Right forelimb (tissue), 1 donor: ENCODE data around the gene TP63.

Experiments used
- DNase-seq: peaks from one replicate; pipeline ENCODE4 v3.0.0-alpha.2; 2018

TP63 gene

DNA sequence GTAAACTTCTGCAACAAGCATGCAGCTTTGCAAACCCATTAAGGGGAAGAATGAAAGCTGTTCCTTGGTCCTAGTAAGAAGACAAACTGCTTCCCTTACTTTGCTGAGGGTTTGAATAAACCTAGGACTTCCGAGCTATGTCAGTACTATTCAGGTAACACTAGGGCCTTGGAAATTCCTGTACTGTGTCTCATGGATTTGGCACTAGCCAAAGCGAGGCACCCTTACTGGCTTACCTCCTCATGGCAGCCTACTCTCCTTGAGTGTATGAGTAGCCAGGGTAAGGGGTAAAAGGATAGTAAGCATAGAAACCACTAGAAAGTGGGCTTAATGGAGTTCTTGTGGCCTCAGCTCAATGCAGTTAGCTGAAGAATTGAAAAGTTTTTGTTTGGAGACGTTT is 265.3 kb downstream of the TP63 start:
- DNase-seq = no peak

DNA sequence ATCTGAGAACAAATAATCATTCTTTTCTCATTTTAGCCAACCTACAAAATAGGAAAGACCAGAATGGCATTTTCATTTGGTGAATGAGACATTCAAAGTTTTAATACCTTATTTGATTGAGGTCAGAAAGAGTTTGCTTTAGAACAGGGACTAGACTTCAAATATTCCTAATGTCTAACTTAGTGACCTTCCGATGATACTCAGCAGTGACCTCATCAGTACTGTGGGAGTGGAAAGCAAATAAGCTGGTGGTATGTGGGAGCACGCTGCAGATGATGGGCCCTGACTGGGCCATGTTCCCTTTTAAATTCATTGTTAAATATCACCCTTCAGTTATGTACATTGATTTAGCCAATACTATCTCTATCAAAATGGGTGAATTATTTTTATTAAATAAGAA is 266.2 kb downstream of the TP63 start:
- DNase-seq = no peak

DNA sequence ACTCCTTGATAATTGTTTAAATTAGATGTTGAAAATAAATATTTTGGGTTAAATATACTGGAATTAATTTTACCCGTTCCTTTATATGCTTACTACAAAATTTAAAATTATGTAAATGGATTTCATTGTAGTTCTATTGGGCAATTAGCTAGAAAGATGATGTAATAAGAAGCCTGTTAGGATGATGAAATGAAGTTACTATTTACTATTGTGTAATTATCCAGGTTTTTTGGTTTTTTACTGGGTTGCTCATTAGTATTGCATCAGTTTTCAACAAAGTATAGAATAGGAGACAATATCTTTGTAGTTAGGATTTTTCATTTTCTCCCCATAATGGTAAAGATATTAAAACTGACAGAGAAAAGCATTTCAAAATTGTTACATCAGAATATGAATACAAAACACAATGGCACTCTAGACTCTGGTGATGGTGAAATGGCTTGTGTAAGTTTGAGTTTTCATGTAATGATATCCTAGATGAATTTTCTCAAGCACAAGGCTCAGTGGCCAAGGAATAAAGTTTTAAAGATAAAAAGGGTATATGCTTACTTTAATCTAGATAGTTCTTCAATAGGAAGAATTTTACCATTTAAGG is 267.5 kb downstream of the TP63 start:
- no peak for DNase-seq

DNA sequence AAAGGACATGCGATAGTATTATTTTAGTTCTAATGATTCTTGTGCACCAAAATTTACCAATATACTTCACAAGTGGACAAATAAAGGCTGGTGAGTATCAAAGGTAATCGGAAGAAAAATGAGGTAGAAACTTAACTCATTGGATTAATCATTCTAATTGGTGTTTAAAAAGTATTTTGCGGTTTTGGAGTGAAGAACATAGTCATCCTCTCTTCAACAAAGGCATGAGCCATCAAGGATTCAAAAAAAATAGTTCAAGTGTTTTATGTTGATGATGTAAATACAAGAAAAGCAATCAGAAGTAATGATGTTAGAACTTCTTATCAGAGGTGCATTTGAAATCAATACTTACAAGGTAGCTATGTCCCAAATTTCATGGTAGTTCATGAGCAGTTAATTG is 268.0 kb downstream of the TP63 start:
- DNase-seq = no peak

DNA sequence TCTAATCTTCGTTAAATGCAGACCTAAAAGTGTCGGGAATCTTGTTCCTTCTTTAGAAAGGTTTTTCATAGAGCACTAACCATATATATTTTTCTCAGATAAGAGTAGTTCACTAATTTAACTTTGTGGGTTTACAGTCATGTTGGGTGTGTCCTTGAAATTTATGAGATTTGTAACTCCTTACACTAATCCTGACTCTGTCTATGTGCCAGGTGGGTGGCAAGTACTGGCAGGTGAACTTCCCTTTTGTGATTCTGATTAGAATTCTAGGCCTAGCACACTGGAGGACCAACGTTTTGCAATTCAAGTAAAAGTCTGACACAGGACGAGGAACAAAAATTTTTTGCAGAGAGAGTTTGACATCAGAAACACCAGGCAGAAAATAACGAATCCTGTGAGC is 269.4 kb downstream of the TP63 start:
- no peak for DNase-seq

DNA sequence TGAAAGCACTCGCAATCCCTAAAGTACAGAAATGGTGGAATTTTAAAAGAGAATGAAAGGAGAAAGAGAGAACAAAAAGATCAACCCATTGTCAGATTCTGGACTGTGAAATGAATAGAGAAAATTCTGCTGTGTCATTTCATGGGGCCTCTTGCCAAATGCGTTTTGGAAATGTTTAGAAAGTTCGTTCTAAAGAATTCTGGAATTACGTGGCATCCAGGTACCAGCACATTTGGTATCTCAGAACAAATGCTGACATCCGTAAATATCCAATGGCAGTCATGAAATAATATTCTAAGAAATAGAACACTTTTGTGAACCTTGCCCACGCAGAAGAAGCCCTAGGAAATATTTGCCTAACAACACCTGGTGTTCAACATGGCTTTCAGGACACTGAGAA is 270.3 kb downstream of the TP63 start:
- no peak for DNase-seq

DNA sequence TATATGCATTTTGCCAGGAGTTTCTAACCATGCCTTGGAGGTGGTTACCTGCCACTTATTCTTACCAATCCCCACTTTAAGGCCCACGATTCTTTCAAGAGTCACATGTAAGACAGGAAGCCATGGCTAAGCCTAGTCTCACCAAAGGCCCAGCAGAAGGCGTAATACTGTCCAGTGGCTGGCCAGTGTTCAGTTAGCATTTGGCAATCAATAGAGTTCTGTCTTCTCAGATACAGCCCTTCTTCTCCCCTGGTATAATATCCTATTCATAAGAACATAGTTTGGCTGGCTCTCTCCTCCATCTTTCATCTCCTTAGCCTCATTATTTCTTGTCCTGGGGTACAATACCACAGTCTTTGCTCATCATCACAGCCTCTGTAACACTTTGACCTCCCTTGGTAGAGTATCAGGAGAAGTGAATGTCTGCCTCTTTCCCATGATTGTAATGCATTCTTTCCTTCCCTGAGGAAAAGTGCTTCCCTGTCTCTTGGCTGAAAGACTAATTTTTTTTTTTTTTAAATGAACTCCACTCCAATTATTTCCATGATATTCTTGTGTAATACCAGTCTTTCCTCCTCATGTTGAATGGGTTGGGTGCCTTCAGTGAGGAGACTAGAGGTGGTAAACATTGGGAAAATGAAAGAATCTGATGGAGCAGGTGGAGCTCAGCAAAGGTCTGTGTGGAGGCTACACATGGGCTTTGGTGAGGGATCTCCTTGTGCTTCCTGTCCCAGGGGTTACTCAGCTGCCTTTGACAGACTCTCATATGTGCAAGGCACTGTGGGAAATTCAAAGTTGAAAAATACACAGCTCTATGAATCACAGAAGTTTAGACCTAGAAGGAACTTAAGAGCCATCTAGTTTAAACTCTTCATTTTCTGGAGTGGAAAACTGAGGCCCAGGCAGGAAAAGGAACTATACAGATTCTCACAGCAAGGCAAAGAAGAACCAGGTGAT is 271.3 kb downstream of the TP63 start:
- no peak for DNase-seq

DNA sequence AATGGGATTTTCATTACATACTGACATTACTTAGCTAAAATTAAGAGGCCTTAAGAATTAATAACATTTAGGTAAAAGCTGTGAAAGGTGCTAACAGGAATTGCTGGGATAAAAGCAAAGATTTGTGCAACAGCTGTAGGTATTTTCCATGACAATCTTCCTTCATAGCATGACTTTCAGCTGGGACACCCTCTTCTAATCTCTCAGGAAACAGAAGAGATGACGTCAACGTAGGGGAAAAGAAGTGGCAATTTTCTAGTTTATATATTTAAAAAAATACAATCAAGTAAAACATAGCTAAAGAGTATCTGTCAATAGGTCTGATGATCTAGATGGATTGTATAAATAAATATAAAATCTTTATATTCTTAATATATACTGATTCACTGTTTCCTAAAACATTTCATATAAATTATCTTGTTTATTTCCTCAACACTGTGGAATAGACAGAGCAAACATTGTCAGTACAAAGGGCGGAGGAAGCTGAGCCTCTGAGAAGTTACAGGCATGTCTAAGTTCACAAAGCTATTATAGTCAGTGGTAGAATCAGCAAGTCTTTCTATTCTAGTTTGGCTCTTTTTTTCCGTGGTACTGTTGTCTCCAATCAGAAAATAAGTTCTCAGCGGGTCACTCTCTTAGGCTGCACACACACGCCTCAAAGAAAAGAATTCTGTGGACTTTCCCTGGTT is 272.5 kb downstream of the TP63 start:
- DNase-seq = no peak

DNA sequence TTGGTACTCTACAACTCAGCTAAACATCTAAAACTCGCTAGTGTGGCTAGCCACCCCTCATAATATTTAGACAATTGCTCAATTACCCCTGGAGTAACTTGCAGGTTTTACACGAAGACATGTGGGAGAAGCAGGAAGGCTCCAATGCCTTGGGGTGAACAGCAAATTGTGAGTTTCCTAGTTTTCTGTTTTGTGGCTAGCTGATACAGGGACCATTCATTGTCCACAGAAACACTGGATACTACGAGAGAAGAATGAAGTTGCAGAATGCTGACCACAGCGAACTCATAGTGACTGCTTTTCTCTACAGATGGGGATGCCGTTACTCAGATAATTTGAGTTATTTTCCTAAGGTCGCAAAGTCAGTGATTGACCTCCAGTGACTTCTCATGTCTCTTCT is 276.6 kb downstream of the TP63 start:
- no peak for DNase-seq

DNA sequence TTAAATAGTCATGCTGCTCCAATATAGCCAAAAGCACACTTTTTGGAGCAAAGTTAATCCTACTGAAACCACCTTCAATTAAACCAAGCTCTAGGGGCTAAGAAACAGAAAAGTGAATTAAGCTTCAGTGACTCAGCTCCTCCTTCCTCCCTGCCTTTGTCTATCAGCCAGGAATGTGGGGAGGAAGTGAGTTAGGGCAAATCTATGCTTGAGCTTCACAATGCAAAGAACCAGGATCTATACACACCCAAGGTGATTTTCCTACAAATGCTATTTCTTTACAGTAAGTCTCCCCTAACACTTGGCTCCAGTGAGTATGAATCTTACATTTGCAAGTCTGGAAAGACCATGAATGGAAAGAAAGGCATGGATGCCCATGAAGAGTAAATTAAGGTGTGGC is 277.5 kb downstream of the TP63 start:
- no peak for DNase-seq

DNA sequence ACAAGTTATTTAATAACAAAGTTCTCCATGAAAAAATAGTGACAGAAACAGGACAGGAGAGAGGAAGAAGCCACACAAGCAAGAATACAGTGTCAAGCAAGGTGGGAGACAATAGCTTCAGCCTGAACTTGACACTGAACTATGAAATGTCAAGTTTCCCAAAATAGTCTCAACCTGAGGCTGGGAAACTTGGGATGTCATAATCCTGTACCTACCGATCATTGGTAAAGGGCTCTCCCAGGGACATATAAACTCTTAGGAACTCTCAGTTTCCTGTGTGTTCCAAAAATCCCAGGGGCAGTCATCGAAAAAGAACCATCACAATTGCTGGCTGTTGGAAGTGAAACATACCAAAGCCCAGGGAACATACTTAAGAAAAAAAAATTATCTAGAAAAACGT is 277.9 kb downstream of the TP63 start:
- no peak for DNase-seq

DNA sequence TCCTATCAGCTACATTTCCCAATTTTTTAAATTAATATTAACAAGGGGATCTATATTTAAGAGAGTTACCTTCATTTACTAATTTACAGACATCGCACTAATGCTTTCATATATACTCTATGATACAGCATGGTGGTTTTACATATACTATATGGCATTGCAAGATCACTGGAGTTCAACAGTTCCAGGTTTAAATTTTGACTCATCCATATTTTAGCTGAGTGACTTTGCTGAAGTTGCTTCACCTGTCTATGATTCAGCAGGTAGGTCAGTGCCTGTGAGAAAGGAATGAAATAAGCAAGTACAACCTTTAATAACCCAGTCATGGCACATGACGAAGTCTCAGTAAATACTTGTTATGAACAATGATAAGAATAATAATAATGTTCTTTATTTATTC is 278.4 kb downstream of the TP63 start:
- DNase-seq = no peak

DNA sequence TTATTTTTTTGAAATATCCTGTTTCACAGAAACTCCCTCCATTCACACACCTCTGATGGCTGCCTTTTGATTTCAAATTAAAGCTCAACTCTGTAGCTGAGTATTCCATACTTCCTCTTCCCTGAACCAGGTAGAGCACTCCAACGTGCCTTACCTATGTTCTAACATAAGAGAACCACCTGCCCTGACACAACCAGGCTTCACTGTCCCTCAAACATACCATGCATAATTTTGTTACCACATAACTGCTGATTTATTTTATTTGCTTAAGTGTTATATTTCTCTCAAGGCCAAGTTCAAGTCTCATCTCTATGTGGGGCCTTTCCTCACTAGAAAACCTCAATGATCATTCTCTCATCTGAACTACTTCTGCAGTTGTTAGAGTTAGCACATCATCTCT is 279.8 kb downstream of the TP63 start:
- DNase-seq = no peak

DNA sequence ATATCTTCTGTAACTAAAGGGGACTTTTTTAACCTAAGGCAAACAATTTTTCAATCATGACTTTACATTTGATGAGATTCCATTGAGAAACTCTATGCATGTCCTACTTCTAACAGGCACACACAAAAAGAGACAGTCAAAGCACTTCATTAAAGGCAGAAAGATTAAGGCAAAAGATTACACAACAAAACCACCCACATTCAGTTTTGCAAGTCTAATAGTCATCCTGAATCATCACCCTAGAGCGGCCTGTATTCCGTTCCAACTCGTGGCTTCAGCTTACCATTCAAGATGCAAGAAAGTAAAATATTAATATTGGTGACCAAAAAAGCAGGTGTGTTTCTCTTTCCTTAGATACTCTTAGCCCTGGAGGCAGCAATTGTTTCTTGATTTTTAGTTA is 283.6 kb downstream of the TP63 start:
- no peak for DNase-seq

DNA sequence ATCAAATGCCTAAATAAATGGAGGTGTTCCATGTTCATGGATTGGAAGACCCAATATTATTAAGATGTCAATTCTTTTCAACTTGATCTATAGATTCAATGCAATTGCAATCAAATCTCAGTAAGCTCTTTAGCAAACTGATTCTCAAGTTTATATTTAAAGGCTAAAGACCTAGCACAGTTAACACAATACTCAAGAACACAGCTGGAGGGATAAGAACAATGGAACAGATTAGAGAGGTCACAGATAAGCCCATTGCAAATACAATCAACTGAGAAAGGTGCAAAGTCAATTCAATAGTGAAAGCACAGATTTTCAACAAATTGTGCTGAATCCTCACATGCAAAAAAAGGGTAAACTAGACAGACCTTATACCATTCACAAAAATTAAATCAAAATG is 290.6 kb downstream of the TP63 start:
- no peak for DNase-seq

DNA sequence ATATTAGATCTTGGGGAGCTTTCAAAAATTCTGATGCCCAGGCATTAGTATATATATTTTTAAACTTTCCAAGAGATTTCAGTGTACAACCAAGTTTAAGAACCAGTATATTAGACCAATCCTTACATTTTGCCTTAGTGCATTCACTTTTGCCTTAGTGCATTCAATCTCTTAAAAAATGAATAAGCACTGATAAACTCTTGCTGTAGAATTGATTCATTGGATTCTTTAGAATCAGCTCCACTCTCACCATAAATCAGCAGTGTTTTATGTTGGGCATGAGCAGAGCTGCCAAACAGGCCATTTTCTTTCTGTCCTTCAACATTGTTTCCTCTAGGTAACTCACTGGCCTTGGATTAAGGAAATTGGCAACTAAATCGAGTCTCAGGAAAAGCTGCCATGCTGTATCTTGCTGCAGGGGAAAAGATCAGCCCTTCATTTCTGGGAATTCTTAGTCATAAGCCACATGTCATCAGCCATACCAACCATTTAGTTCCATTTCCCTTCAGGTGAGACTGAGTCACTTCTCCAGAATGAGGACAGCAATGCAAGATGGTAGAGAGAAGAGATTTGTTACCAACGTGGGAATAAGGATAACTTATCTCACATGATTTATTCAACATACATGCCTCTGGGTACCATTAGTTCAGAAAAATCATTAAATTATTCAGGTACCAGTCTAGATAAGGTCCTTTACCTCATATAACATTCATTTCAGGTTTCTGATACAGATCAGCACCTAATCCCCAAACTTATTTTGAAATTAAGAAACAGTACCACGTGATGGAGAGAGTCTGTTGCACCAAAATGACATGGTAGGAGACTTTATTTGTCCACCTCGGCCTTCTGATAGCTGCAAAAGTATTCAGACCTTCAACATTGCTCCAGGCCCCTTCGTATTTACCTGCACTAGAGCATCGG is 297.0 kb downstream of the TP63 start:
- DNase-seq = no peak

DNA sequence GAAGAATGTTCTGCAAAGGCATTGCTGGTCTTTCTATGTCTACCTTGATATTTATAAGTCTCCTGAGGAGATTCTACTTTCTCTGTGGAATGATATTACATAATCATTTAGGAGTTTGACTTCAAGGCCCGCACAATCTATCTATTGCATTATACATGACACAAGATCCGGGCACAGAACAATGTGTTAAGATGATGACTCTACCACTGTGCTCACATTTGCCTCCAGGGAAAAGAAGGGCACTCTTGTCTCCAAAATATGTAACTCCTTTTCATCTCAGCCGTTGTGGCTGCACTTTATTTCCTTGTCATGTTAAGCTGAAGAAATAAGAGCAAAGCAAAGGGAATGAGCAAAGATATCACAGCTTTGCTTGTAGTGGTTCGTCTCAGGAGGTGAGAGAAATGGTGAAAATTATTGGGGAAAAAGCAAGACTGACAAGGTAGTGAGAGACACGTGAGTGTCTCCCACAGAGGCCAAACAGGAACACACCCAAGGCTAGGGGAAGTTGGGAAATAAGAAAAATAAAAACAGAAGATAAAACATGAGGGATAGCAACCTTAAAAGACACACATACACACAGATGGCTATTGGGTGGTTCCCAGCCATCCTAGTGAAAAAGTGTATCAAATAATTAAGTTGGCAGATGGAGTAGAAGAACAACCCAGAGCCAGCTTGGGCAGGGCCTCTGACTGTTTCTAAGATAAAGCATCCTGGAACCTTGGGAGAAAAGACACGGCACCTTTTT is 305.2 kb downstream of the TP63 start:
- DNase-seq = no peak

DNA sequence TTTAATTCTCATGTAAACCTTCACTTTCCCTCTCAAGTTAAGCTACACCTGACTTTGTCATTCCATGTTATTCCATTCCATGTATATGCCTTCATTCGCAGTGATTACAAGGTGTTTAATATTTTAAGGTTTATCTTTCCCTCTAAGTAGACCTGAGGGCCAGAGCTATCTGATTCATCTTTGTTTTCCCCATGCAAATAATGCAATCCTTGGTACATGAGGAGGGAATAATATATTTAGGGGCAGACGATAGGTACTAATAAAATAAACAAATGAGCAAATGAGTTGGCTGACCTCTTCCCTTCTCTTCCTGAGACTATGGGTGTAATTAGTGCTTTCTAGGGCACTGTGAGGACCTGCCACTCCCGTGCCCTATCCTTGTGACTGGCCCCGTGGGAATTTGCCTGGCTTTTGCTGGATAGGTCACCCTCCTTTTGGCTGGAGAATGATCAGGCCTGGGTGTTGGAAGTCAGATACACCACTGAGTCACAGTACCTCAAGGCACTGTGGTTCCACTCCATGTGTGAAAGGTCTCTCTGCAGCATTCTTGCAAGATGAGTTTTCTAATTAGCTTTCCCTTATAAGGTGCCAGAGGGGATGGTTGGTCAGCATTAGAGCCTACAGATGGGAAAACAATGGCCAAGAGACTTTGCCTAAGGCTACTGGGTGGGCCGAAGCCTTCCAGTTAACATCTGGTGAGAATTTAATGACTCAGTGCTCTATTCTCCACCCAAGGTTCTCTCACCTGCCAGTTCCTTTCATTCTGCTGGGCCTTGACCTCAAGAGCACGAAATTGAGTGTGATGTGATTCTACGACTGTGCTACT is 306.3 kb downstream of the TP63 start:
- DNase-seq = no peak

DNA sequence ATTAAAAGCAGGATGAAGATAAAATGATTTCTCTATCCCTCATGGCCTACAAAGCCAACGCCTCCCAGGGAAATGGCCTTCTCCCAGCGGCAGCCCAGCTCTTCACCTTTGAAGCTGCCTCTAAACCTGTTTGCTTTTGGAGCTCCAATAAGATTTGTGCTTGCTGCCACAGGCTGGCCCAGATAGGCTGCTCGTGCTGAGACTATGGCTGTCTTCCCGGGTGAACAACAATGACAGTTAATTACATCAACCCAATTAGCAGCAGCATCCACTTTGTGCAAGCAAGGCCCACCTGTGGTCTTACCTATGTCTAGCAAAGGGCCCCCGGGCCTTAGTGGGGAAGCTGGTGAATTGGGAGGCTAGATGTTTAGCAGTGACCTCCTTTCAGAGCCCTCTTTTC is 309.9 kb downstream of the TP63 start:
- DNase-seq = no peak

DNA sequence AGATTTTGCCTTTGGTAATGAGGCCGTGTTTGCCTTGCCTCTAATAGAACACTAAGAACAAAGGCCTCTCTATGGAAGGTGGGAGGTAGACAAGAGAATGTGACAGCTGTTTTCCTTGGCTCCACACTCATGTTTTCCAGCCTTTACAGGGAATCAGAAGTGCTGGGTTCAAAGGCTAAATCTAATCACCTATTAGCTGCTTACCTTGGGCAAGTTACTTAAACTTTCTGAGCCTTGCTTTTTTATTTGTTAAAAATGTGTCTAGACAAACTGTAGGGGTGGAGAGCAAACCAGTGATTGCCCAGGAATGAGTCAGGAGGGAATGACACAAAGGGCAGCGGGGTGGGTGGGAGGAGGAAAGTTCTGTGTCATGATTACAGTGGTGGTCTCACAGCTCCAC is 310.5 kb downstream of the TP63 start:
- no peak for DNase-seq

DNA sequence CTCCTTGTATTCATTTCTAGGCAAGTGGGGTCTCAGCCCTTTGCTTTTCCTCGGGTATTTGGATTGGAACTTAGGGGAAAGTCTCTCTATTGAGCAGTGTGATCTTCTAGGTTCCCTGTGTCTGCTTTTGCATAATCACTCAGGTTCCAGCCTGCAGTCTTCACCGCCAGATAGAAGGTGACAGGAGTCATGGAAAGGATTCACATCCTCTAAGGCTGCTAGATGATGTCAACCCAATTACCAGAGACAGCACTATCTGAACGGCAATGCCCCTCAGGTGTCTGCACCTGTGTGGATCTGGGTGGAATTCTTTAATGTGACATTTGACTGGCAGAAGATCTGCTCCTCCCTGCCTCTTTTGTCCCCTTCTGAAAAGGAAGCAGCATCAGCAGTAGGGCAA is 311.8 kb downstream of the TP63 start:
- DNase-seq = no peak
